H1 (cell line): Measurements from ENCODE around the gene CCDC192. TPM values are rescaled to one million over a fixed set of nuclear protein-coding genes. Genes with fewer than 3 reads are reported as not detected.

Experiments
- BACH1 ChIP-seq: IDR thresholded peaks from 2 replicates; pipeline ENCODE4 v1.6.1; 2012; ENCODE audit warnings: low read length, improper control_type of control experiment
- CBX8 ChIP-seq: fragments of 300-800, 300-1000 bp; sonication (generic); IDR thresholded peaks from 2 replicates; pipeline ENCODE4 v1.7.1; 2016; ENCODE audit warnings: low read depth, low read length, borderline replicate concordance
- CHD7 ChIP-seq: fragments of 300-600 bp; sonication (generic); IDR thresholded peaks from 2 replicates; pipeline ENCODE4 v1.7.1; 2012; ENCODE audit warnings: low read length, moderate library complexity, mild to moderate bottlenecking, inconsistent platforms; ENCODE audit not compliant: insufficient replicate concordance
- CREB1 ChIP-seq: IDR thresholded peaks from 2 replicates; pipeline ENCODE4 v1.6.1; 2012; ENCODE audit warnings: inconsistent platforms
- RBBP5 ChIP-seq: IDR thresholded peaks from 2 replicates; pipeline ENCODE4 v1.7.1; 2012; ENCODE audit warnings: low read depth, mild to moderate bottlenecking, inconsistent platforms, low read length, moderate library complexity, borderline replicate concordance
- RXRA ChIP-seq: IDR thresholded peaks from 2 replicates; pipeline ENCODE4 v1.6.1; 2011; ENCODE audit warnings: low read depth, mild to moderate bottlenecking, low read length, moderate library complexity; ENCODE audit not compliant: insufficient read depth
- SIRT6 ChIP-seq: IDR thresholded peaks from one replicate; pipeline ENCODE4 v1.7.1; 2012; ENCODE audit warnings: low read length, inconsistent platforms
- SUZ12 ChIP-seq: fragments of 200-600 bp; sonication (generic); IDR thresholded peaks from 2 replicates; pipeline ENCODE4 v1.6.1; 2012; ENCODE audit warnings: mild to moderate bottlenecking, inconsistent platforms, low read length, moderate library complexity, mixed read lengths
- TAF7 ChIP-seq: optimal IDR thresholded peaks from 2 replicates; pipeline ENCODE3; 2011; ENCODE audit warnings: low read depth, mild to moderate bottlenecking, inconsistent platforms, low read length, moderate library complexity, borderline replicate concordance
- polyA plus RNA-seq, 7 experiments: library from polyadenylated mRNA; depleted of rRNA in 3 of 7; stranded (reverse) in 5 of 7; unstranded in 2 of 7; fragments of >200 nt in 5 of 7; fragments of 200-250 nt in 2 of 7; gene quantifications; 1 replicate in 5 of 7; 2 replicates in 1 of 7; 4 replicates in 1 of 7; pipeline versions ENCODE4 v1.2.1 to v1.2.3, GENCODE V29; 2011 to 2013; ENCODE audit warnings: missing spikeins in 2 of 7, mixed read lengths in 2 of 7
- total RNA-seq: library from RNA; stranded (reverse); fragmentation: NEBNext Ultra II Directional; extraction: Animal tissue kit (Norgen Biotek cat#: 25700); gene quantifications from 2 replicates; pipeline ENCODE4 v1.2.1, GENCODE V29; 2021

CCDC192 gene
- total and polyA plus RNA-seq, 2 of the 8 experiments (the other 6 are each of a cell fraction or from before 2014, with no cell fraction given), result 0.61 TPM; not detected in 1

DNA sequence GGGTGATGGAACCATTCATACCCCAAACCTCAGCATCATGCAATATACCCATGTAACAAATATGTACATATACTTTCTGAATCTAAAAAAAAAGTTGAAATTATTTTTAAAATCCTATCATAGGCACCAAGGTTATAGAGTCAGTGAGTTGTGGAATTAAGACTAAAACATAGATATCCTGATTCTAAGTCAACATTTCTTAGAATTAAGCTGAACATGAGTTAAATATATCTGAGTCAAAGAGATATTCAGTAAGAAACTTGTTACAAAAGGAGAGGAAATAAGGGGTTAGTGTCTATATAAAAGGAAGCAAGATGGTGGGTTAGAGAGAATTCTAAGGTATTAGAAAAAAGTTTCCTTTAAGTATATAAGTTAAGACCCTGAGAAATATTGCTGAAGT lies 89.9 kb downstream of the CCDC192 start (continued):
- TF ChIP-seq CHD7, result no peak
- no peak for TF ChIP-seq BACH1
- TF ChIP-seq SUZ12, result no peak
- no peak for TF ChIP-seq RXRA
- TF ChIP-seq RBBP5, result no peak
- no peak for TF ChIP-seq CBX8
- no peak for TF ChIP-seq TAF7
- TF ChIP-seq SIRT6, result no peak
- TF ChIP-seq CREB1, result no peak
